ENCODE data around the gene RCAN3.
"Not testable (repeated sequence)": the region's sequence is repeated elsewhere in the genome, so short reads cannot be mapped to it uniquely, and the experiment has no call there.

RCAN3 gene

GRCh38 chr1:24502709-24503058, at the start of gene RCAN3:
TSS of gene RCAN3 (plus strand) at chr1:24502836. CDS start at chr1:24514373, 11,537 bp downstream.
- DNase-seq (ENCODE audit: low read depth in 3 of 3) = peak; percentile 79 to 88 (median 84)

- no peak for DNase-seq (ENCODE audit: low read depth in 3 of 3)
These were observed 49.6 kb upstream of the RCAN3 start for GRCh38 chr1:24452922-24453485.

DNA sequence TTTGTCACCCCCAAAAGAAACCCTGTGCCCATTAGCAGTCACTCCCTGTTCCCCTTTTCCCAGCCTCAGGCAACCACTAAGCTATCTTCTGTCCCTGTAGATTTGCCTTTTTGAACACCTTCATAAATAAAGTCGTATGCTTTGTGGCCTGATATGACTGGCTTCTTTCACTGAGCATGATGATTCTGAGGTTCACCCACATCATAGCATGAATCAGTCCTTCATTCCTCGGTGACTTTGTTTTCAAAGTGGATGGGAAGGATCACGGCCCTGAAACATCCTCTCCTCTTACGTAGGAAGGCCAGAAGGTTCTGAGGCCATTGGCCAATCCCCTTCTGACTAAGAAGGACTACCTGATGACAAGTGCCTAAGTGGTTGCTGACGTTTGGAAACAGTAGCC, 48.0 kb upstream of the RCAN3 start:
- DNase-seq (ENCODE audit: low read depth in 3 of 3) = no peak

- DNase-seq (ENCODE audit: low read depth in 3 of 3) = no peak
These were observed 47.4 kb upstream of the RCAN3 start for GRCh38 chr1:24455272-24455671.

GRCh38 chr1:24457866-24458265, 44.8 kb upstream of the RCAN3 start:
- no peak for DNase-seq (ENCODE audit: low read depth in 3 of 3)

DNA sequence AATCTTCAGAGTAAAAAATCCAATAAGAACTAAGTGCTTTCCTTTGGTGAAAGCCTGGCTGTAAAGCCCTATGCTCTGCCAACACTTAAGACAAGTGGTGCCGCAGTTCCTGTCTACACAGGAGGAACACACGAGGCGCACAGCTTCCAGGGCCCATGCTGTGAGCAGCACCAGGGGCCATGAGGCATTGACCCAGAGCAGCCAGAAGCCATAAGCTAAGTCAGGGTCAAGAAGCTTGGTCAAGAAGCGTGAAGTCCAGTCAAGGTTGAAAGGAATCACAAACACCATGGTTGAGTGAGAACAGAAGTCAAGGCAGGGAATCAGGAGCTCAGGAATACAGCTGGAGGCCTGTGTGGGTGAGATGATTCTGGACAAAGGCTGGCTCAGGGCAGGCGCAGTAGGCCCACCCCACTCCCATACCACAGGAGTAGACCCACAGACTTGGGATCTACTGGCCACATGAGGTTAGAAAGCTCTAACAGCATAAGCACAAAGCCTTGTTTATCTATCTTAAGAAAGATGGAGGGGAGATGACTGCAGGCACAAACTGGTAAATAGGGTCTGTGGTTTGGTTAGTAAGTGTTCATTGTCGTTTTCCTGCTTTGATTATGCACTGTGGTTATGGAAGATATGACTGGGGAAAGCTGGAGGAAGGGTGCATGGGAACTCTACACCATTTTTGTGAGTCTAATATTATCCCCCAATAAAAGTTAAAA, 42.9 kb upstream of the RCAN3 start:
- DNase-seq (ENCODE audit: low read depth in 3 of 3) = no peak

DNA sequence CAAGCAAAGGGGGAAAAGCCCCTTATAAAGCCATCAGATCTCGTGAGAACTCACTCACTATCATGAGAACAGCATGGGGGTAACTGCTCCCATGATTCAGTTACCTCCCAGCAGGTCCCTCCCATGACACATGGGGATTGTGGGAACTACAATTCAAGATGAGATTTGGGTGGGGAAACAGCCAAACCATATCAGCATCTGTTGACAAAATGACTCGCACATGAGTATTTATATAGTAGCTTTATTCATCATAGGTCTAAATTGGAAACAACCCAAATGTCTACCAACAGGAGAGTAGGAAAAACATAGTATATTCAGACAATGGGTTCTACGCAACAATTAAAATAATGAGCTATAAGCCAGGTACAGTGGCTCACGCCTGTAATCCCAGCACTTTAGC, 40.5 kb upstream of the RCAN3 start:
- not testable (repeated sequence) for DNase-seq (ENCODE audit: low read depth in 3 of 3)

- no peak for DNase-seq (ENCODE audit: low read depth in 3 of 3)
These were observed 38.6 kb upstream of the RCAN3 start for GRCh38 chr1:24463776-24464735.

GRCh38 chr1:24465099-24465498, 37.5 kb upstream of the RCAN3 start:
- DNase-seq (ENCODE audit: low read depth in 3 of 3) = no peak

GRCh38 chr1:24465638-24466037, 37.0 kb upstream of the RCAN3 start:
- DNase-seq (ENCODE audit: low read depth in 3 of 3) = no peak

DNA sequence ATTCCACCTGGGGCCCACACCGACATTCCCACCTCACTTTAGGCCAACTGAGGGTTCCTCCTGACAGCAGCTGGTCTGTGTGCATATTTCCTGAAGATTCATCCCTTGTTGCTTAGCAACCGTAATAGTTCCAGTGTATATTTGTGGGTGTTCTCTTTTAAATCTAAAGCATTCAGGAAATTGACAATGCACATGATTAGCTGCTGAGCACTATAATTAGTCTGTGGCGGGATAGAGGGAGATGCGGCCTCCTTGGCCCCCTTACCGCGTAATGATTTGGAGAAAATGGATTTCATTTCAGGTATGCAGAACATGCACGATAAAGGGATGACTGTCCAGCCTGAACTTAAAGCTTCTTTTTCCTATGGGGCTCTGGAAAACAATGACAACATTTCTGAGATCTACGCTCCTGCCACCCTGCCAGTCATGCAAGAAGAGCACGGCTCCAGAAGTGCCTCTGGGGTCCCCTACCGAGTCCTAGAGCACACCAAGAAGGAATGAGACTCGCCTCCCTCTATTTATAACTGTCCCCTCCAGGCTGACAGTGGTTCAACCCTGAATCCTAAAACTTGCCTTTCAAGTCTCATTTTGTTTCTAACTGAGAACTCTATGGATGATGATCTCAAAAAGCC, 33.8 kb upstream of the RCAN3 start:
- DNase-seq (ENCODE audit: low read depth in 3 of 3) = no peak

DNA sequence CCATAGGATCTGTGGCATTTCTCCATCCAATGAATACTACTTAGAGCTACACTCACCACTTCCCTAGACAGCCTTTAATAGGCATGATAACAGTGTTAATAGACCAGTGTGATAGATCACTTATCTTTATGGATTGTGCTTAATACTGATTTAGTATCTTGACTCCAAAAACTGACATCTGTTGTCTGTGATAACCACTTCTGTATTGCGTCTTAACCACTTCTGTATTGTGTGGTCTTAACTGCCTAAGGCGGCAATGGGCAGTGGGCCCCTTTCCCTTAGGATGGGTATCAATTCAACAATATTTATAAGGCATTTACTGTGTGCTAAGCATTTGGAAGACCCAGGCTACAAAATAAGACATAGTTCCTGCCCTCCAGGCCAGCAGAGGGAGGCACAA, 32.0 kb upstream of the RCAN3 start:
- no peak for DNase-seq (ENCODE audit: low read depth in 3 of 3)

GRCh38 chr1:24472527-24473251, 29.9 kb upstream of the RCAN3 start:
- no peak for DNase-seq (ENCODE audit: low read depth in 3 of 3)

GRCh38 chr1:24474193-24474592, 28.4 kb upstream of the RCAN3 start:
- no peak for DNase-seq (ENCODE audit: low read depth in 3 of 3)

DNA sequence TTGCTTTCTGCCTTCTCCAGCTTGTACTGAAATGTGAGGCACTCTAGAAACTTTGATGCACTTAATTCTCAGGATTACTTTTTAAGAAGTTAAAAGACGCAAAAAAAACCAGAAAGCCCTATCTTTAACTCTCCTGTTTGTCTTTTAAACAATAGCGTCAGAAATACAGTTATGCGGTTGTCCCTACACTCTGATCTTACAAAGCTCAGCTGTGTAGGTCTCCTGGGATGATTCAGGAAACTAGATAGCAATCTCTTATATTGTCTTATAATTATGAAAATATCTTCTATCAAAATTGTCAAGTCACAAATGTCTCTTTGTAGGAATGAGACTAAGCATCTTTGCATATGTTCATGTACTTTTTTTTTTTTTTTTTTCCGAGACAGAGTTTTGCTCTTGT, 26.9 kb upstream of the RCAN3 start:
- no peak for DNase-seq (ENCODE audit: low read depth in 3 of 3)

GRCh38 chr1:24476571-24476970, 26.1 kb upstream of the RCAN3 start:
- DNase-seq (ENCODE audit: low read depth in 3 of 3) = no peak

DNA sequence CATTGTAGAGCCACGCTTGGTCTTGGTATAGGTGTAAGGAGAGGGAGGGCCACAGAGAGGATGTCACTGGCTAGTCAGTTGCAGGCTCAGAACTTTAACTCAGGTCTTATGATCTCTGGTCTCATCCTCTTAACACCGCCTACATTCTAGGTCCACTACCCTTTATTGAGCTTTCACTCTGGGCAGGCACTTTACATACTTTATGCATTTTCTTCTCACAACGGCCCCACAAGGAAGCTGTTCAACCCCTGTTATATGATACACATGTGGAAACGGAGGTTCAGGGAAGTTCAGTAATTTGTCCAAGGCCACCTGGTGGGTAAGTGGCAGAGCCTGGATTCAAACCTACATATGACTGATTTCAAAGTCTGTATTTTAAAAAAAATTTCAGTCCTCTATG, 25.3 kb upstream of the RCAN3 start:
- DNase-seq (ENCODE audit: low read depth in 3 of 3) = no peak

GRCh38 chr1:24481101-24481500, 21.5 kb upstream of the RCAN3 start:
- DNase-seq (ENCODE audit: low read depth in 3 of 3) = peak in 1 of 3 donors; percentile 55

GRCh38 chr1:24481843-24482610, 20.6 kb upstream of the RCAN3 start:
- no peak for DNase-seq (ENCODE audit: low read depth in 3 of 3)

GRCh38 chr1:24483441-24483840, 19.2 kb upstream of the RCAN3 start:
- no peak for DNase-seq (ENCODE audit: low read depth in 3 of 3)

GRCh38 chr1:24484199-24484598, 18.4 kb upstream of the RCAN3 start:
- DNase-seq (ENCODE audit: low read depth in 3 of 3) = no peak
